ENCODE results near the gene LYAR.
A peak's percentile ranks its signal among the peaks of the same experiment; 100 is the strongest.

LYAR gene

GRCh38 chr4:4317496-4318232, 27.7 kb upstream of the LYAR start:
- FAIRE-seq (no peak), DNase-seq (ENCODE audit: insufficient read length, low spot score) (no peak)

GRCh38 chr4:4316150-4316495, 26.2 kb upstream of the LYAR start:
- DNase-seq (ENCODE audit: insufficient read length, low spot score) (no peak), FAIRE-seq (no peak)

DNA sequence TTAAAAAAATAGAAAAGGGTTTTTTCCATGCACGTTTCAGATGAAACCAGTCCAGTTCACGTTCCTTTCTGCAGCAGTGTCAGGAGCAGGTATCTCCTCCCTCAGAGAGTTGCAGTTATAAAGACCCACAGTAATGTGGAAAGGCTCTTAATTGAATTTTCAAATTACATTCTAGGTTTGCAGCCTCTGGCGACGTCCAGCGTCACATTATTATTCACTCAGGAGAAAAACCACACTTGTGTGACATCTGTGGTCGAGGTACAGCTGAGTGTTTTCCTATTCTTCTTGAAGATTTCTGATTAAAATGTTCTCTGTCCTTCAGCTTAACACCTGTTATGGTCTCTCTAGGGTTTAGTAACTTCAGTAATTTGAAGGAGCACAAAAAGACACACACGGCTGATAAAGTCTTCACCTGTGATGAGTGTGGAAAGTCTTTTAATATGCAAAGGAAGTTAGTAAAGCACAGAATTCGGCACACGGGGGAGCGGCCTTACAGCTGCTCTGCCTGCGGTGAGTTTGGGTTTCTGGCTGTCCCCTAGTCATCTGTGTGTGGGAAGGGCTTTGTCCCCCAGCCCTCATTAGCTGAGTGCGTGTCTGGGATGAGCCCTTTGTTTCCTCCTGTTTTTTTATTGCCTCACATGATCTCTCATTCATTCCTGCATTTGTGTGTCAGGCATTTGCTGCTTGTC, 25.7 kb upstream of the LYAR start:
- no peak for FAIRE-seq
- DNase-seq (ENCODE audit: insufficient read length, low spot score): no peak

DNA sequence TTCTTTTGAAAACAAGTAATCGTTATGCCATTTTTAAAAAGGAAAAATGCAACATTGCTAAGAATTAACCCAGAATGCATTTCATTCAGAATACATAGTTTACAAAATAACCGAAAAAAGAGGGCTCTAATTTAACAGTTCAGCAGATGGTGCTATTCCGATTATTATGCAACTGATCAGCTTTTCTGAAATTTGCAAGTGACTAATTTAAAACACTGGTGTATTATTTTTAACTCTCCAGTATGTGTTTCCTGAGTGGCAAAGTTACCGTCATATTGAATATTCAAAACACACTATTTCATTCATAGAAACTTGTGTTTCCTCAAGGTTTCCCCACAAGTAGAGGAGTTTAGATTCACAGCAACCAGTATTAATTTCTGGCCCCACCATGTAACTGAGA, 21.2 kb upstream of the LYAR start:
- FAIRE-seq: peak; percentile 14

GRCh38 chr4:4308800-4309441, 19.0 kb upstream of the LYAR start:
- FAIRE-seq (no peak), DNase-seq (ENCODE audit: insufficient read length, low spot score) (no peak)

More for the DNA sequence above, 21.2 kb upstream of the LYAR start:
- DNase-seq (ENCODE audit: insufficient read length, low spot score): no peak

- DNase-seq (ENCODE audit: insufficient read length, low spot score) (no peak), FAIRE-seq (no peak)
Observed at GRCh38 chr4:4306920-4307319, 17.0 kb upstream of the LYAR start.

DNA sequence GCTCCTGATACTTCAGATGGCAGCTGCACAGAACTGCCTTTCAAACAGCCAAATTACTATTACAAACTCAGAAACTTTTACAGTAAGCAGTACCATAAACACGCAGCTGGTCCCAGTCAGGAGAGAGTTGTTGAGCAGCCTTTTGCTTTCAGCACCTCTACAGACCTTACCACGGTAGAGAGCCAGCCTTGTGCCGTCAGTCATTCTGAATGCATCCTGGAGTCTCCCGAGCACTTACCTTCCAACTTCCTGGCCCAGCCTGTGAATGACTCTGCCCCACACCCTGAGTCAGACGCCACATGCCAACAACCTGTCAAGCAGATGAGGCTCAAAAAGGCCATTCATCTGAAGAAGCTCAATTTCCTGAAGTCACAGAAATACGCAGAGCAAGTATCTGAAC, 12.5 kb upstream of the LYAR start:
- DNase-seq (ENCODE audit: insufficient read length, low spot score): no peak
- FAIRE-seq: no peak

GRCh38 chr4:4302001-4302400, 12.0 kb upstream of the LYAR start:
- no peak for FAIRE-seq
- no peak for DNase-seq (ENCODE audit: insufficient read length, low spot score)

- FAIRE-seq (no peak), DNase-seq (ENCODE audit: insufficient read length, low spot score) (no peak)
Observed at GRCh38 chr4:4299006-4299405, 9.1 kb upstream of the LYAR start.

GRCh38 chr4:4296283-4296846, 6.4 kb upstream of the LYAR start:
- DNase-seq (ENCODE audit: insufficient read length, low spot score) (no peak), FAIRE-seq (no peak)

- FAIRE-seq: no peak
- DNase-seq (ENCODE audit: insufficient read length, low spot score): no peak
Observed at GRCh38 chr4:4293279-4293678, 3.3 kb upstream of the LYAR start.

- FAIRE-seq (no peak), DNase-seq (ENCODE audit: insufficient read length, low spot score) (no peak)
Observed at GRCh38 chr4:4289597-4289940, 385 bp downstream of the LYAR start.

DNA sequence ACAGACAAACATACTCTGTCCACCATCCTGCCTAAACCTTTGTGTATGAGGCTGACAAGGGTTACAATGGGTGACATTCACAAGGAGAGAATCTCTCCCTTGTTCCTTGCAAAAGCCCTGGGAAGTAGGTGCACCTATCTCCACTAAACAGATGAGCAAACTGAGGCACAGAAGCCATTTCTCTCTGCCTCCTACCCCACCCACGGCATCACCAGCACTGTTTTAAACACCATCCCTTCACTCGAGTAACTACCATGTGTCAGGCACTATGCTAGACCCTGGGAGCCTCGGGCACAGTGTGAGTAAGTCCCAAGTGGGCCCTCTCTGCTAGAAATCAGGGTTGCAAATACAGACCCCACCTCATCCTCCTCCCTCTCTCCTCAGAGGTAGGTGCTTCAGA, 899 bp downstream of the LYAR start:
- FAIRE-seq: no peak
- DNase-seq (ENCODE audit: insufficient read length, low spot score): no peak

GRCh38 chr4:4288098-4288497, 1.9 kb downstream of the LYAR start:
- no peak for DNase-seq (ENCODE audit: insufficient read length, low spot score)
- no peak for FAIRE-seq

DNA sequence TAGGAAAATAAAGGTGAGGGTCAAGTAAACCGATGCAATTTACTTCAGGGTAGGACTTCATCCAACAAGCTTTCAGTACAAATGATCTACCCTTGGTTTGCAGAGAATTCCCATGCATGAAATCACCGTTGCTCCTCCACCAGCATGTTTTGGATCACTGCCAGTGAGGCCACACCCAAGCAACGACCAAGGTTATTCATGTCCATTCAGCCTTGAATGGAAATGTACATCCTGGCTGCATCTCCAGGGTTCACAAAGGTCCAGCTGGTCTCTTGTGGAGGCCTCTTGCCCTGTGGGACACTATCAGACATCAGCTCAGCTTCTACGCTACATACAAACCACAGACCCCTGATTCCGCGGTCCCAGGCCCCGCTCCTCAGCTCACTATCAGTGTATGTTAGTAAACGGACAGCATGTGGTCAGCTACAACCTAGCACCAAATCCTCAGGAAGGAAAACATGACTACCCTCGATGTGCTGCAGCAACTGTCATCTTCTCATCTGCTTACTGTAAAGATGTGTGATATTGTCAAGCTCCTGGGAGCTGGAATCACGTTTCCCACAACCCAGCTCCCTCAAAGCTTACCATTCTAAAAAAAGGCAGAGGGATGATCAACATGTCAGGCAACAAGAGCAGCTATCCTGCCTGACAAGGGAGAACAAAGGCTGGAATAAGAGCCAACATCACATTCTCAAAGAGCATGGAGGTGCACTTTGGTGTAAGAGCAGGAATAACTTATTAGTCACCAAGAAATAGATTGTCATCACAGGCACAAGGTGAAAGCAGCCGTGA, 4.9 kb downstream of the LYAR start:
- FAIRE-seq (no peak), DNase-seq (ENCODE audit: insufficient read length, low spot score) (no peak)

DNA sequence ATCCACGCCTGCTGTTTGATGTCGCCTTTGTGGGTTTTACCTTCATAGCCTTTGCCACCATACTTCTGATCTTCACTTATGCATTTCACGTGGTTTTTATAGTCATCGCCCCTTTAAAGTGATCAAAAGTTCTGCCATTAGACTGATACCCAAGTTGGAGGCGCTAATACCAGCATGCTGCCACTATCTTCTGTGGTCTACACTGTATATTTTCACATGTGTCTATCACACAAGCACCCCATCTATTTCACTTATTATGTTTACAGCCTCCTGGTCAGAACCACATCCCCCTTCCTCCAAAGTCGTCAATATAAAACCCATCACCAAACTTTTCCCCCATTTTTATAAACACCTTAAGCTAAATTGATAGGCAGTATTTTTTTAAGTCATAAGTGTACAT, 8.2 kb downstream of the LYAR start:
- DNase-seq (ENCODE audit: insufficient read length, low spot score): no peak
- no peak for FAIRE-seq

DNA sequence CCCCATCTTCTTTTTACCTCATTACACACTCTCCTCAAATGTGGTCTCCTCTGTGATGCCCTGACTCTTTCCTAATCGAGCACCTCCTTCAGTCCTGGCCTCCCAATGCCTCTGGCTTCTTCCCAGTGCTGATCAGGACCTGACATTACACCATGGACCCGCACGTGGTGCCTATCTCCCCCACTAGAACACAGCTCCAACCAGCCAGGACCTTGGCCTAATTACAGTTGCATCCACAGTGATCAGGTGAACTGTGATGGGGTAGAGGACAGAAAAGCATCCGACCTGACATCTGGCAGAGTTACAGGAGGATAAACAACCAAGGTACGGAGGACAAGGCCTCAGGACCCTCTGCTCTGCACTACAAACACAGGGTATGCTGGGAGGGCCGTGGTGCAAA, 12.4 kb downstream of the LYAR start:
- no peak for DNase-seq (ENCODE audit: insufficient read length, low spot score)
- no peak for FAIRE-seq

DNA sequence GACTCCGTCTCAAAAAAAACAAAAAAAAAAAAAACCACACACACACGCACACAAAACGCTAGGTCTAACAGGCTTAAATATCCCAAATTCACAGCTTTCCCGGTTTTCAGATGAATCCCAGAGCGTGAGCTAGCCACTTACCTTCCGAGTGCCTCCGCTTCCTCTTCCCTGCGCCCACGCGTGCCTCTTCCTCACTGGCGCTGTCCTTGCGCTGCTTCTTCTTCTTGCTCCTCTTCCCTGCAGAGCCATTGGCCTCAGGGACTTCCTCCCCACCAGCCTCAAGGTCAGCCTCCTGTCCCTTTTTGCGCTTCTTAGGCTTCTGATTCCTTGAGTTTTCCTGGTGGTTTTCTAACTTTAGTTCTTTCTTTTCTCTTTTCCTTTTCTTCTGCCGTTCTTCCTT, 15.7 kb downstream of the LYAR start:
- DNase-seq (ENCODE audit: insufficient read length, low spot score) (no peak), FAIRE-seq (no peak)

DNA sequence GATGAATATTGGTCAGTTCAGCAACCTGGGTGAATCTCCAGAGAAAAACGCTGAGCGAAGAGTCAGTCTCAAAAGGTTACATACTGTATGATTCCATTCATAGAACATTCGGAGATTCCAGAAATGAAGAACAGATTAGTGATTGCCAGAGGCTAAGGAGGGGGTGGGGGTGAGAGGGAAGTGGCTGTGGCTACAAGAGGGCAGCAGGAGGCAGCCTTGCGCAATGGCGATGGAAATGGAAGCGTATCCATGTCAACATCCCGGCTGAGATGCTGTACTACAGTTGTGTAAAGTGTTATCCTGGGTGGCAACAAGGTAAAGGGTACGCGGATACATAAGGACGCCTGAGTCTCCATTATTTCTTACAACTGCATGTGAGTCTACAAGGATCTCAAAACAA, 18.0 kb downstream of the LYAR start:
- FAIRE-seq: no peak

GRCh38 chr4:4270529-4270928, 19.4 kb downstream of the LYAR start:
- no peak for DNase-seq (ENCODE audit: insufficient read length, low spot score)
- no peak for FAIRE-seq

More for the DNA sequence above, 18.0 kb downstream of the LYAR start:
- no peak for DNase-seq (ENCODE audit: insufficient read length, low spot score)

GRCh38 chr4:4269856-4270255, 20.1 kb downstream of the LYAR start:
- FAIRE-seq (no peak), DNase-seq (ENCODE audit: insufficient read length, low spot score) (no peak)
